Esophagus muscularis mucosa (tissue), 4 donors: ENCODE results near the gene PDIA2. TPM values are rescaled to one million over a fixed set of nuclear protein-coding genes. Genes with fewer than 3 reads are reported as not detected.
A peak's percentile ranks its signal among the peaks of the same experiment; 100 is the strongest.

Experiments
- DNase-seq: peaks from one replicate; pipeline ENCODE4 v3.0.0-alpha.2; 2017; ENCODE audit errors: extremely low spot score
- H3K27ac ChIP-seq, 4 donors: fragments of 200-600 bp; sonication (generic); replicated peaks in 1 of 4; 1 replicate in 3 of 4; 2 replicates in 1 of 4; pipeline ENCODE4 v1.5.1; 2016 to 2019; ENCODE audit warnings: mild to moderate bottlenecking in 1 of 4
- H3K27me3 ChIP-seq, 4 donors: fragments of 200-600 bp; sonication (generic); one replicate each; pipeline versions ENCODE4 v1.5.1 to v1.6.0; 2016 to 2019
- H3K36me3 ChIP-seq, 4 donors: fragments of 200-600 bp; sonication (generic); one replicate each; pipeline ENCODE4 v1.5.1; 2016 to 2019
- H3K4me1 ChIP-seq, 4 donors: fragments of 200-600 bp; sonication (generic); one replicate each; pipeline ENCODE4 v1.5.1; 2016 to 2019
- H3K4me3 ChIP-seq, 4 donors: fragments of 200-600 bp; sonication (generic); 1 replicate in 2 of 4; 2 replicates in 2 of 4; pipeline ENCODE4 v1.5.1; 2016 to 2019; ENCODE audit warnings: mild to moderate bottlenecking in 4 of 4, moderate library complexity in 1 of 4
- H3K9me3 ChIP-seq, 4 donors: fragments of 200-600 bp; sonication (generic); 1 replicate in 3 of 4; 2 replicates in 1 of 4; pipeline ENCODE4 v1.5.1; 2016 to 2019
- CTCF ChIP-seq, 3 experiments: fragments of 200-600 bp in 2 of 3; fragments of 450-650 bp in 1 of 3; sonication (generic) in 2 of 3; IDR thresholded peaks; one replicate each; pipeline ENCODE4 v1.5.1; 2017 to 2019; ENCODE audit warnings: antibody characterized with exemption in 3 of 3, mild to moderate bottlenecking in 2 of 3, moderate library complexity in 1 of 3
- EP300 ChIP-seq: sonication (generic); formaldehyde crosslinking; IDR thresholded peaks from one replicate; pipeline ENCODE4 v1.6.1; 2017; ENCODE audit warnings: antibody characterized with exemption
- POLR2A ChIP-seq: fragments of 450-650 bp; IDR thresholded peaks from one replicate; pipeline ENCODE4 v1.6.1; 2017; ENCODE audit warnings: antibody characterized with exemption, moderate library complexity, mild to moderate bottlenecking, low read depth
- POLR2AphosphoS5 ChIP-seq, 2 donors: sonication (generic); formaldehyde crosslinking; IDR thresholded peaks; one replicate each; pipeline ENCODE4 v1.6.1; 2017; ENCODE audit warnings: antibody characterized with exemption in 2 of 2
- WGBS: methylation state at CpG from one replicate; pipeline ENCODE4 v1.1.5; 2018; 5-methylcytosine and 5-hydroxymethylcytosine counted together
- intact Hi-C: fragments of 100-400 bp; cut with DNase I; formaldehyde crosslinking; loops from one replicate; pipeline ENCODE4 v1.15.1; 2023
- total RNA-seq, 4 donors: library from RNA; depleted of rRNA; stranded (reverse); fragments of >200 nt; gene quantifications; one replicate each; pipeline versions ENCODE4 v1.1.0 to v1.2.1, GENCODE V29; 2016

Gene PDIA2
- total RNA-seq, 4 donors from 2014 or later = 0.23 to 1.2 (median 1.0) TPM; not detected in 1

- no peaks in the 10 kb centered on the region for H3K27me3 ChIP-seq
- no peak for TF ChIP-seq POLR2A
- TF ChIP-seq POLR2AphosphoS5 (IDR thresholded peaks at IDR 0.05) = no peak
- TF ChIP-seq EP300 = no peak
- TF ChIP-seq CTCF (IDR thresholded peaks at IDR 0.05) = no peak
- H3K9me3 ChIP-seq = no peaks in the 10 kb centered on the region
- no peak overlapping the region for H3K4me3 ChIP-seq
- no peak for DNase-seq
- peaks cover 0 to 11% (median 3%) of the 10 kb centered on the region in 4 donors for H3K36me3 ChIP-seq
- WGBS = 81% methylated on average over 4 of the region's 4 CpGs
- intact Hi-C loops = no loop called here
- H3K27ac ChIP-seq = peak overlapping the region in 2 of 4 donors; percentile 9 to 18
- peaks cover 11 to 37% (median 34%) of the 10 kb centered on the region in 4 donors for H3K4me1 ChIP-seq
Measured at GRCh38 chr16:243348-243747, 39.6 kb upstream of the PDIA2 start.

- no peak for DNase-seq
- H3K4me3 ChIP-seq = no peak overlapping the region
- H3K27ac ChIP-seq = no peak overlapping the region
- 99% methylated on average over 9 of the region's 9 CpGs for WGBS
- no peaks in the 10 kb centered on the region for H3K9me3 ChIP-seq
- no peaks in the 10 kb centered on the region for H3K27me3 ChIP-seq
- intact Hi-C loops = no loop called here
- H3K36me3 ChIP-seq = peaks cover 3 to 26% (median 16%) of the 10 kb centered on the region in 4 donors
- peaks cover 11 to 29% (median 27%) of the 10 kb centered on the region in 4 donors for H3K4me1 ChIP-seq
- no peak for TF ChIP-seq POLR2AphosphoS5 (IDR thresholded peaks at IDR 0.05)
- TF ChIP-seq EP300 = no peak
- no peak for TF ChIP-seq CTCF (IDR thresholded peaks at IDR 0.05)
- TF ChIP-seq POLR2A = no peak
Measured at GRCh38 chr16:245105-245504, 37.9 kb upstream of the PDIA2 start.

GRCh38 chr16:247027-247426 is 35.9 kb upstream of the PDIA2 start:
- intact Hi-C loops = no loop called here
- H3K9me3 ChIP-seq = no peaks in the 10 kb centered on the region
- TF ChIP-seq EP300 = no peak
- TF ChIP-seq POLR2A = no peak
- no peak for TF ChIP-seq POLR2AphosphoS5 (IDR thresholded peaks at IDR 0.05)
- no peak for TF ChIP-seq CTCF (IDR thresholded peaks at IDR 0.05)
- no peak overlapping the region for H3K27ac ChIP-seq
- peaks cover 0 to 9% (median 8%) of the 10 kb centered on the region in 4 donors for H3K4me1 ChIP-seq
- DNase-seq = no peak
- H3K4me3 ChIP-seq = no peak overlapping the region
- 96% methylated on average over 12 of the region's 12 CpGs for WGBS
- H3K36me3 ChIP-seq = peaks cover 12 to 43% (median 27%) of the 10 kb centered on the region in 4 donors
- H3K27me3 ChIP-seq = no peaks in the 10 kb centered on the region

GRCh38 chr16:249431-249830 is 33.5 kb upstream of the PDIA2 start:
- H3K27ac ChIP-seq = no peak overlapping the region
- H3K4me1 ChIP-seq = no peaks in the 10 kb centered on the region
- no peak overlapping the region for H3K4me3 ChIP-seq
- TF ChIP-seq POLR2A (no peak), POLR2AphosphoS5 (IDR thresholded peaks at IDR 0.05) (no peak), CTCF (IDR thresholded peaks at IDR 0.05) (no peak), EP300 (no peak)
- H3K36me3 ChIP-seq = peaks cover 16 to 65% (median 42%) of the 10 kb centered on the region in 4 donors
- 95% methylated on average over 5 of the region's 12 CpGs for WGBS
- no peaks in the 10 kb centered on the region for H3K27me3 ChIP-seq
- no peak for DNase-seq
- intact Hi-C loops = no loop called here
- no peaks in the 10 kb centered on the region for H3K9me3 ChIP-seq
